H1 (cell line): ENCODE measurements around the gene KRTAP12-2. TPM values are rescaled to one million over a fixed set of nuclear protein-coding genes. Genes with fewer than 3 reads are reported as not detected.

ENCODE experiments used
- BACH1 ChIP-seq: IDR thresholded peaks from 2 replicates; pipeline ENCODE4 v1.6.1; 2012; ENCODE audit warnings: low read length, improper control_type of control experiment
- EP300 ChIP-seq, 2 experiments: IDR thresholded peaks; 1 replicate in 1 of 2; 2 replicates in 1 of 2; pipeline ENCODE4 v1.6.1; 2011 to 2012; ENCODE audit warnings: low read depth in 2 of 2, low read length in 2 of 2, mild to moderate bottlenecking in 2 of 2, borderline replicate concordance in 1 of 2, inconsistent platforms in 1 of 2, moderate library complexity in 1 of 2
- NRF1 ChIP-seq: IDR thresholded peaks from 2 replicates; pipeline ENCODE4 v1.6.1; 2011; ENCODE audit warnings: mild to moderate bottlenecking, low read depth, low read length, improper control_type of control experiment
- polyA plus RNA-seq, 7 experiments: library from polyadenylated mRNA; depleted of rRNA in 3 of 7; stranded (reverse) in 5 of 7; unstranded in 2 of 7; fragments of >200 nt in 5 of 7; fragments of 200-250 nt in 2 of 7; gene quantifications; 1 replicate in 5 of 7; 2 replicates in 1 of 7; 4 replicates in 1 of 7; pipeline versions ENCODE4 v1.2.1 to v1.2.3, GENCODE V29; 2011 to 2013; ENCODE audit warnings: missing spikeins in 2 of 7, mixed read lengths in 2 of 7
- total RNA-seq: library from RNA; stranded (reverse); fragmentation: NEBNext Ultra II Directional; extraction: Animal tissue kit (Norgen Biotek cat#: 25700); gene quantifications from 2 replicates; pipeline ENCODE4 v1.2.1, GENCODE V29; 2021

Gene KRTAP12-2
- total and polyA plus RNA-seq, 2 of the 8 experiments (the other 6 are each of a cell fraction or from before 2014, with no cell fraction given) = 0.50 TPM; not detected in 1

- TF ChIP-seq BACH1 (no peak), NRF1 (no peak), EP300 (IDR thresholded peaks at IDR 0.05; ENCODE audit: borderline replicate concordance in 1 of 2, low read depth in 2 of 2, low read length in 2 of 2) (no peak)
Observed at GRCh38 chr21:44636209-44637017, 30.3 kb downstream of the KRTAP12-2 start (continued).
